ENCODE measurements around the gene BCKDHB. TPM values are rescaled to one million over a fixed set of nuclear protein-coding genes. Genes with fewer than 3 reads are reported as not detected.

Gene BCKDHB
- total RNA-seq, 2 experiments from 2014 or later, result 13.9 to 16.8 TPM

GRCh38 chr6:80366051-80366450 lies 259.6 kb downstream of the BCKDHB start:
- Mint-ChIP-seq H3K27ac (no peak overlapping the region), H3K36me3 (no peaks in the 10 kb centered on the region), H3K4me3 (no peak overlapping the region), H3K27me3 (no peaks in the 10 kb centered on the region), H3K4me1 (no peaks in the 10 kb centered on the region), H3K9me3 (ENCODE audit: low read depth) (peaks cover 2% of the 10 kb centered on the region)
- ATAC-seq, result no peak
- CTCF ChIA-PET, result no interaction called here
- DNase-seq, result no peak

- Mint-ChIP-seq H3K4me3 (no peak overlapping the region), H3K27me3 (no peaks in the 10 kb centered on the region), H3K4me1 (no peaks in the 10 kb centered on the region), H3K36me3 (no peaks in the 10 kb centered on the region), H3K27ac (no peak overlapping the region), H3K9me3 (ENCODE audit: low read depth) (peaks cover 2% of the 10 kb centered on the region)
- DNase-seq (no peak), ATAC-seq (no peak)
- CTCF ChIA-PET, result no interaction called here
These were observed 260.2 kb downstream of the BCKDHB start for GRCh38 chr6:80366714-80367113.

GRCh38 chr6:80376411-80376810 lies 269.9 kb downstream of the BCKDHB start:
- Mint-ChIP-seq H3K4me1 (no peaks in the 10 kb centered on the region), H3K36me3 (no peaks in the 10 kb centered on the region), H3K9me3 (ENCODE audit: low read depth) (no peaks in the 10 kb centered on the region), H3K27ac (no peak overlapping the region), H3K27me3 (no peaks in the 10 kb centered on the region), H3K4me3 (no peak overlapping the region)
- ATAC-seq, result no peak
- CTCF ChIA-PET, result no interaction called here
- no peak for DNase-seq

GRCh38 chr6:80380566-80380965 lies 274.1 kb downstream of the BCKDHB start:
- H3K4me1 Mint-ChIP-seq, result no peaks in the 10 kb centered on the region
- peaks cover 2% of the 10 kb centered on the region for H3K9me3 Mint-ChIP-seq (ENCODE audit: low read depth)
- H3K36me3 Mint-ChIP-seq, result no peaks in the 10 kb centered on the region
- DNase-seq, result no peak
- H3K27ac Mint-ChIP-seq, result no peak overlapping the region
- CTCF ChIA-PET, result no interaction called here
- no peak overlapping the region for H3K4me3 Mint-ChIP-seq
- no peaks in the 10 kb centered on the region for H3K27me3 Mint-ChIP-seq
- no peak for ATAC-seq

- CTCF ChIA-PET, result no interaction called here
- no peaks in the 10 kb centered on the region for H3K36me3 Mint-ChIP-seq
- H3K4me1 Mint-ChIP-seq, result no peaks in the 10 kb centered on the region
- H3K9me3 Mint-ChIP-seq (ENCODE audit: low read depth), result peaks cover 2% of the 10 kb centered on the region
- H3K27me3 Mint-ChIP-seq, result no peaks in the 10 kb centered on the region
- no peak for ATAC-seq
- no peak for DNase-seq
- H3K4me3 Mint-ChIP-seq, result no peak overlapping the region
- no peak overlapping the region for H3K27ac Mint-ChIP-seq
These were observed 276.3 kb downstream of the BCKDHB start for GRCh38 chr6:80382811-80383210.

GRCh38 chr6:80388507-80388906 lies 282.0 kb downstream of the BCKDHB start:
- no peak overlapping the region for H3K4me3 Mint-ChIP-seq
- no peak for ATAC-seq
- CTCF ChIA-PET, result no interaction called here
- H3K36me3 Mint-ChIP-seq, result no peaks in the 10 kb centered on the region
- DNase-seq, result no peak
- no peaks in the 10 kb centered on the region for H3K27me3 Mint-ChIP-seq
- no peak overlapping the region for H3K27ac Mint-ChIP-seq
- no peaks in the 10 kb centered on the region for H3K4me1 Mint-ChIP-seq
- H3K9me3 Mint-ChIP-seq (ENCODE audit: low read depth), result peaks cover 2% of the 10 kb centered on the region

Other genes with a start within 250 kb of the BCKDHB start
- 1 to 10 TPM; 1.6 to 2.1 TPM for gene ELOVL4, start 159.1 kb upstream of the BCKDHB start, total RNA-seq
- gene TTK, start 102.0 kb upstream of the BCKDHB start, total RNA-seq, result 10 to 100 TPM; 36.7 to 40.1 TPM